Vagina (tissue), 2 donors: ENCODE data around the gene EML3.

Experiments
- CTCF ChIP-seq, 3 experiments: fragments of 450-650 bp in 2 of 3; fragments of 200-600 bp in 1 of 3; sonication (generic) in 1 of 3; IDR thresholded peaks; one replicate each; pipeline ENCODE4 v1.5.1; 2017 to 2019; ENCODE audit warnings: antibody characterized with exemption in 3 of 3, mild to moderate bottlenecking in 2 of 3, moderate library complexity in 2 of 3
- POLR2A ChIP-seq, 2 donors: fragments of 450-650 bp; IDR thresholded peaks; one replicate each; pipeline ENCODE4 v1.6.1; 2017; ENCODE audit warnings: antibody characterized with exemption in 2 of 2, mild to moderate bottlenecking in 2 of 2, moderate library complexity in 2 of 2
- POLR2AphosphoS5 ChIP-seq, 2 donors: sonication (generic); formaldehyde crosslinking; IDR thresholded peaks; one replicate each; pipeline ENCODE4 v1.9.0; 2017; ENCODE audit warnings: antibody characterized with exemption in 2 of 2, mild to moderate bottlenecking in 2 of 2, low read depth in 1 of 2; ENCODE audit not compliant: insufficient read depth in 1 of 2

GRCh38 chr11:62614275-62614674 is 1.7 kb upstream of the EML3 start:
- no peak for TF ChIP-seq CTCF (IDR thresholded peaks at IDR 0.05)
- TF ChIP-seq POLR2A (IDR thresholded peaks at IDR 0.05) = no peak
- TF ChIP-seq POLR2AphosphoS5 (IDR thresholded peaks at IDR 0.05; ENCODE audit: insufficient read depth in 1 of 2, low read depth in 1 of 2) = no peak
